GM12875 (cell line): ENCODE data around the gene FBXL13.
"Not testable (repeated sequence)": the region's sequence is repeated elsewhere in the genome, so short reads cannot be mapped to it uniquely, and the experiment has no call there.

Source experiments
- H3K4me3 ChIP-seq: one replicate; pipeline ENCODE4 v1.5.1; 2011; ENCODE audit warnings: low read depth, low read length, control low read depth
- CTCF ChIP-seq: IDR thresholded peaks from 2 replicates; pipeline ENCODE4 v1.5.1; 2011; ENCODE audit warnings: low read depth, mild to moderate bottlenecking, control low read depth, inconsistent platforms, low read length, moderate library complexity, borderline replicate concordance; ENCODE audit not compliant: insufficient read depth

Gene FBXL13

GRCh38 chr7:102810916-102811315 lies 263.7 kb downstream of the FBXL13 start:
- no peak overlapping the region for H3K4me3 ChIP-seq
- no peak for TF ChIP-seq CTCF

DNA sequence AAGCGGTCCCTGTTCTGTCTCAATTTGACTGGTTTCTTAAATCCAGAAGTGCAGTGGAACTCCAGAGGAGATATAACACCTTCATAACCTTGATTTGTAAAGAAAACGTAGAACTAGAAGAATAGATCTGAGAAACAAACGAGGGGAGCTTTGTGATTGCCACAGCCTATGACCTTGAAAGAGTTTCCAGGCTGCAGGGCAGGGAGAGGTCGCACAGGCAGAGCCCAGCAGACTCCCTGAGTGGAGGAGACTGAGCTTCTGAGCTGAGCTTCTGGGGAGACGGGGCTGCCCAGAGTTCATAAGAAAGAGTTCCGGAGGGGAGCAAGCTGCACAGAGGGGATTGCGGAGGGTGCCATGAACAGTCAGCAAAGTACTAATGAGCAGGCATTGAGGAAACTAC lies 268.0 kb downstream of the FBXL13 start:
- no peak for TF ChIP-seq CTCF

DNA sequence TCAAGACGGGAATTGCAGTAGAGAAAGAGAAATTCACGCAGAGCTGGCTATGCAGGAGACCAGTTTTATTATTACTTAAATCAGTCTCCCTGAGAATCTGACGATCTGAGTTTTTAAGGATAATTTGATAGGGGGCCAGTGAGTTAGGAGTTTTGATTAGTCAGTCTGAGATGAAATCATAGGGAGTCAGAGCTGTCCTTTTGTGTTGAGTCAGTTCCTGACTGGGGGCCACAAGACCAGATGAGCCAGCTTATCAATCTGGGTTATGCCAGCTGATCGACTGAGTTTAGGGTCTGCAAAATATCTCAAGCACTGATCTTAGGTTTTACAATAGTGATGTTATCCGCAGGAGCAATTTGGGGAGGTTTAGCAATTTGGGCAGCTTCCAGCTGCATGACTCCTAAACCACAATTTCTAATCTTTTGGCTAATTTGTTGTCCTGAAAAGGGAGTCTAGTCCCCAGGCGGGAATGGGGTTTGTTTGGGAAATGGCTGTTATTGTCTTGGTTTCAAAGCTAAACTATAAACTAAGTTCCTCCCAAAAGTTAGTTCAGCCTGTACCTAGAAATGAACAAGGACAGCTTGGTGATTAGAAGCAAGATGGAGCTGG lies 278.5 kb downstream of the FBXL13 start:
- not testable (repeated sequence) for H3K4me3 ChIP-seq

More for the DNA sequence above, 268.0 kb downstream of the FBXL13 start:
- H3K4me3 ChIP-seq: no peak overlapping the region

- H3K4me3 ChIP-seq: not testable (repeated sequence)
Observed at GRCh38 chr7:102794567-102794966, 280.0 kb downstream of the FBXL13 start.

- H3K4me3 ChIP-seq: not testable (repeated sequence)
Observed at GRCh38 chr7:102791831-102792230, 282.8 kb downstream of the FBXL13 start.

- H3K4me3 ChIP-seq: not testable (repeated sequence)
Observed at GRCh38 chr7:102791367-102791766, 283.2 kb downstream of the FBXL13 start.

- not testable (repeated sequence) for H3K4me3 ChIP-seq
Observed at GRCh38 chr7:102790364-102791100, 284.1 kb downstream of the FBXL13 start.

DNA sequence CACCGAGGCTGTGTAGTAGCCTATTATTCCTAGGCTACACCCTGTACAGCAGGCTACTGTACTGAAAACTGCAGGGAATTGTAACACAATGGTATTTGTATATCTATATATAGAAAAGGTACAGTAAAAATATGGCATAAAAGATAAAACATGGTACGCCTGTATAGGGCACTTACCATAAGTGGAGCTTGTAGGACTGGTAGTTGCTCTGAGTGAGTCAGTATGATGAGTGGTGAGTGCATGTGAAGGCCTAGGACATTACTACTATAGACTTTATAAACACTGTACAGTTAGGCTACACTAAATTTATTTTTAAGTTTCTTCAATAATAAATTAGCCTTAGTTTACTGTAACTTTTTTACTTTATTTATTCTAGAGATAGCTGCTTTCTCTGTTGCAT lies 285.8 kb downstream of the FBXL13 start:
- not testable (repeated sequence) for H3K4me3 ChIP-seq

DNA sequence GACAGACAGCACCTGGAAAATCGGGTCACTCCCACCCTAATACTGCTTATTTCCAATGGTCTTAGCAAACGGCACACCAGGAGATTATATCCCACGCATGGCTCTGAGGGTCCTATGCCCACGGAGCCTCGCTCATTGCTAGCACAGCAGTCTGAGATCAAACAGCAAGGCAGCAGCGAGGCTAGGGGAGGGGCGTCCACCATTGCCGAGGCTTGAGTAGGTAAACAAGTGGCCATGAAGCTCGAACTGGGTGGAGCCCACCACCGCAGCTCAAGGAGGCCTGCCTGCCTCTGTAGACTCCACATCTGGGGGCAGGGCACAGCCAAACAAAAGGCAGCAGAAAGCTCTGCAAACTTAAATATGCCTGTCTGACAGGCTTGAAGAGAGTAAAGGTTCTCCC lies 293.7 kb downstream of the FBXL13 start:
- H3K4me3 ChIP-seq: not testable (repeated sequence)

DNA sequence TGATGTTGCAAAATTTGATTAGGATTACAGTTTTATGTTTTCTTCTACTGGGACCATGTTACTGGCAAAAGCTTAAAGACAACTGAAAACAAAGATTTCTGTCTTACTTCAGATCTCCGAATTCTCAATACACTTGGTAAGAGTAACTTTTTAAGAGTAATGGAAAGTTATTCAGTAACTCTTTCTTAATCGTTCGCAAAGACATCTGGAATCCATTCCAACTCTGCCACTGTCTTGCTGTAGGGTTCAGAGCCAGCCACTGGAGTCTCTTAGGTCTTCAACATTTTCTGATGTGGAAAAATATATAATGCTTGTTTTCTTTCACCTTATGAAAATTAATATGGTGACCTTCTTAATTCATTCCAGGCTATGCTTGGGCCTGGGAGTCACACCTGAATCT lies 295.9 kb downstream of the FBXL13 start:
- H3K4me3 ChIP-seq: not testable (repeated sequence)

DNA sequence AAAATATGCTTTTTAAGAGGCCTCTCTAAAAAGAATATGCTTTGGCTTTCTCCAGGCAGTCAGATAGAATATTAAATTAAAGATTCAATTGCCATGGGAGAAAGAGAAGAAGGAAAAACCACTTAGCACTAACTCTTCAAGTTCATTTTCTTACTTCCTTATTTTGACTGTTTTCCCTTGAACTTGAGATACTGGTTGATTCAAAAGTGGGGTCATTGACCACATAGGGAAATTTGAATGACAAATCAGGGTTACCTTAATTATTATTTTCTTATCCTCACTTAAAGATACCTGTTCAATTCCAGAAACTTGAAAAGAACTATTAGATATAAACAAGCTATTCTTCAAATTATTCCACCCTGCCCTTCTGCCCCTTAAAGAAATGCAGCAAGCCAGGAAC lies 298.4 kb downstream of the FBXL13 start:
- H3K4me3 ChIP-seq: not testable (repeated sequence)

GRCh38 chr7:102770467-102770866 lies 304.1 kb downstream of the FBXL13 start:
- not testable (repeated sequence) for H3K4me3 ChIP-seq

DNA sequence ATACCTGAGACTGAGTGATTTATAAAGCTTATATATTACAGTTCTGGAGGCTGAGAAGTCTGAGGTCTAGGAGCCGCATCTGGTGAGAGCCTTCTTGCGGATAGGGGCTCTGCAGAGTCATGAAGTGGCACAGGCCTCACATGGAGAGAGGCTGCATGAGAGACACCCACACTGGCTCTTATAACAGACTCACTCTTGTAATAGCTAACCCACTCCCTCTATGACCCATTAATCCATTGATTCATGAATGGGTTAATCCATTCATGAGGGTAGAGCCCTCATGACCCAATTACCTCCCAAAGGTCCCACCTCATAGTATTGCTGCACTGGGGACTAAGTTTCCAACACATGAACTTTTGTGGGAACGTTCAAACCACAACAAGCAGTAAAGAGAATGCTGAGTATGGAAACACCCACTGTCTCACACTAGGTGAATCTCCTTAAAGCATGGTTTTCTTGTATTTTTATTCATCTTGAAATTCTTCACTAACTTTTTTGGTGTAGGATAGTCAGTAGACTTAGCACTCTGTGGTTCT lies 304.9 kb downstream of the FBXL13 start:
- not testable (repeated sequence) for H3K4me3 ChIP-seq

- H3K4me3 ChIP-seq: not testable (repeated sequence)
Observed at GRCh38 chr7:102763295-102763905, 311.2 kb downstream of the FBXL13 start.
